Liver (tissue), 3 donors: ENCODE measurements around the gene MICU2.

ENCODE experiments used
- FOXA1 ChIP-seq: IDR thresholded peaks from 2 replicates; pipeline ENCODE4 v1.6.1; 2016; ENCODE audit warnings: antibody characterized with exemption
- GABPA ChIP-seq, 2 donors: IDR thresholded peaks in 1 of 2; conservative IDR thresholded peaks in 1 of 2; 2 replicates each; pipeline ENCODE4 v1.6.1; 2016; ENCODE audit warnings: antibody characterized with exemption in 2 of 2, mild to moderate bottlenecking in 1 of 2, moderate library complexity in 1 of 2
- JUND ChIP-seq, 2 donors: IDR thresholded peaks; 2 replicates each; pipeline ENCODE4 v1.6.1; 2016; ENCODE audit warnings: antibody characterized with exemption in 2 of 2
- RAD21 ChIP-seq, 2 donors: IDR thresholded peaks; 2 replicates each; pipeline ENCODE4 v1.6.1; 2016; ENCODE audit warnings: antibody characterized with exemption in 2 of 2, mild to moderate bottlenecking in 2 of 2
- REST ChIP-seq: IDR thresholded peaks from 2 replicates; pipeline ENCODE4 v1.6.1; 2016; ENCODE audit warnings: antibody characterized with exemption, mild to moderate bottlenecking
- RXRA ChIP-seq, 2 donors: IDR thresholded peaks; 2 replicates each; pipeline ENCODE4 v1.6.1; 2017 to 2018; ENCODE audit warnings: antibody characterized with exemption in 2 of 2, mild to moderate bottlenecking in 1 of 2
- SP1 ChIP-seq: IDR thresholded peaks from 2 replicates; pipeline ENCODE4 v1.6.1; 2018; ENCODE audit warnings: antibody characterized with exemption, mild to moderate bottlenecking
- TAF1 ChIP-seq: conservative IDR thresholded peaks from 2 replicates; pipeline ENCODE4 v1.6.1; 2016; ENCODE audit warnings: antibody characterized with exemption, mild to moderate bottlenecking
- YY1 ChIP-seq: IDR thresholded peaks from 2 replicates; pipeline ENCODE4 v1.6.1; 2016; ENCODE audit warnings: antibody characterized with exemption, mild to moderate bottlenecking
- TF ChIP-seq, protein P1 (sequence below): fragments of 150-350 bp; IDR thresholded peaks from 2 replicates; pipeline ENCODE4 v1.5.1; 2017; ENCODE audit warnings: improper control_type of control experiment, low read depth, low read length; ENCODE audit not compliant: missing input control
- TF ChIP-seq, protein P2 (sequence below): IDR thresholded peaks from 2 replicates; pipeline ENCODE4 v1.6.1; 2016; ENCODE audit warnings: antibody characterized with exemption
- TF ChIP-seq, protein P3 (sequence below): IDR thresholded peaks from 2 replicates; pipeline ENCODE4 v1.6.1; 2016; ENCODE audit warnings: antibody characterized with exemption
- donor health status: healthy.
- donor health status: healthy.

GRCh38 chr13:21546372-21546771 lies 57.6 kb downstream of the MICU2 start:
- TF ChIP-seq REST (no peak), JUND (IDR thresholded peaks at IDR 0.05) (no peak), TAF1 (no peak), RAD21 (IDR thresholded peaks at IDR 0.05) (no peak), YY1 (no peak), RXRA (IDR thresholded peaks at IDR 0.05) (no peak), SP1 (no peak), FOXA1 (no peak), GABPA (IDR thresholded peaks at IDR 0.05 in 1 of 2, conservative IDR thresholded peaks at IDR 0.05 in 1 of 2) (no peak)
- TF ChIP-seq, protein P1, sequence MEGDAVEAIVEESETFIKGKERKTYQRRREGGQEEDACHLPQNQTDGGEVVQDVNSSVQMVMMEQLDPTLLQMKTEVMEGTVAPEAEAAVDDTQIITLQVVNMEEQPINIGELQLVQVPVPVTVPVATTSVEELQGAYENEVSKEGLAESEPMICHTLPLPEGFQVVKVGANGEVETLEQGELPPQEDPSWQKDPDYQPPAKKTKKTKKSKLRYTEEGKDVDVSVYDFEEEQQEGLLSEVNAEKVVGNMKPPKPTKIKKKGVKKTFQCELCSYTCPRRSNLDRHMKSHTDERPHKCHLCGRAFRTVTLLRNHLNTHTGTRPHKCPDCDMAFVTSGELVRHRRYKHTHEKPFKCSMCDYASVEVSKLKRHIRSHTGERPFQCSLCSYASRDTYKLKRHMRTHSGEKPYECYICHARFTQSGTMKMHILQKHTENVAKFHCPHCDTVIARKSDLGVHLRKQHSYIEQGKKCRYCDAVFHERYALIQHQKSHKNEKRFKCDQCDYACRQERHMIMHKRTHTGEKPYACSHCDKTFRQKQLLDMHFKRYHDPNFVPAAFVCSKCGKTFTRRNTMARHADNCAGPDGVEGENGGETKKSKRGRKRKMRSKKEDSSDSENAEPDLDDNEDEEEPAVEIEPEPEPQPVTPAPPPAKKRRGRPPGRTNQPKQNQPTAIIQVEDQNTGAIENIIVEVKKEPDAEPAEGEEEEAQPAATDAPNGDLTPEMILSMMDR, result no peak
- TF ChIP-seq, protein P2, sequence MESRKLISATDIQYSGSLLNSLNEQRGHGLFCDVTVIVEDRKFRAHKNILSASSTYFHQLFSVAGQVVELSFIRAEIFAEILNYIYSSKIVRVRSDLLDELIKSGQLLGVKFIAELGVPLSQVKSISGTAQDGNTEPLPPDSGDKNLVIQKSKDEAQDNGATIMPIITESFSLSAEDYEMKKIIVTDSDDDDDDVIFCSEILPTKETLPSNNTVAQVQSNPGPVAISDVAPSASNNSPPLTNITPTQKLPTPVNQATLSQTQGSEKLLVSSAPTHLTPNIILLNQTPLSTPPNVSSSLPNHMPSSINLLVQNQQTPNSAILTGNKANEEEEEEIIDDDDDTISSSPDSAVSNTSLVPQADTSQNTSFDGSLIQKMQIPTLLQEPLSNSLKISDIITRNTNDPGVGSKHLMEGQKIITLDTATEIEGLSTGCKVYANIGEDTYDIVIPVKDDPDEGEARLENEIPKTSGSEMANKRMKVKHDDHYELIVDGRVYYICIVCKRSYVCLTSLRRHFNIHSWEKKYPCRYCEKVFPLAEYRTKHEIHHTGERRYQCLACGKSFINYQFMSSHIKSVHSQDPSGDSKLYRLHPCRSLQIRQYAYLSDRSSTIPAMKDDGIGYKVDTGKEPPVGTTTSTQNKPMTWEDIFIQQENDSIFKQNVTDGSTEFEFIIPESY, result no peak
- TF ChIP-seq, protein P3, sequence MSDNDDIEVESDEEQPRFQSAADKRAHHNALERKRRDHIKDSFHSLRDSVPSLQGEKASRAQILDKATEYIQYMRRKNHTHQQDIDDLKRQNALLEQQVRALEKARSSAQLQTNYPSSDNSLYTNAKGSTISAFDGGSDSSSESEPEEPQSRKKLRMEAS, result no peak
